Smooth muscle cell (in vitro differentiated cells): ENCODE measurements around the gene NT5DC2. TPM values are rescaled to one million over a fixed set of nuclear protein-coding genes. Genes with fewer than 3 reads are reported as not detected.

ENCODE experiments used
- DNase-seq: peaks from one replicate; lab custom pipeline; 2025; ENCODE audit not compliant: unreplicated experiment; lab: John Stamatoyannopoulos, UW
- H2AFZ ChIP-seq: fragments of 200-600 bp; sonication (generic); 2 replicates; pipeline ENCODE4 v1.6.0; 2016; ENCODE audit warnings: antibody characterized with exemption, low read depth, mild to moderate bottlenecking
- H3F3A ChIP-seq: fragments of 200-600 bp; sonication (generic); 2 replicates; pipeline ENCODE4 v1.6.0; 2017; ENCODE audit warnings: antibody characterized with exemption, low read depth
- H3K27ac ChIP-seq: fragments of 200-600 bp; sonication (generic); 2 replicates; pipeline ENCODE4 v1.5.1; 2016; ENCODE audit warnings: low read depth, mild to moderate bottlenecking
- H3K27me3 ChIP-seq: fragments of 200-600 bp; sonication (generic); 2 replicates; pipeline ENCODE4 v1.6.1; 2016; ENCODE audit warnings: low read depth, mild to moderate bottlenecking
- H3K36me3 ChIP-seq: fragments of 200-600 bp; sonication (generic); 2 replicates; pipeline ENCODE4 v1.5.1; 2016; ENCODE audit warnings: low read depth
- H3K4me1 ChIP-seq: fragments of 200-600 bp; sonication (generic); 2 replicates; pipeline ENCODE4 v1.5.1; 2016; ENCODE audit warnings: low read depth
- H3K4me2 ChIP-seq: fragments of 200-600 bp; sonication (generic); 2 replicates; pipeline ENCODE4 v1.6.0; 2016; ENCODE audit warnings: mild to moderate bottlenecking
- H3K4me3 ChIP-seq: fragments of 200-600 bp; sonication (generic); 2 replicates; pipeline ENCODE4 v1.5.1; 2016; ENCODE audit warnings: mild to moderate bottlenecking
- H3K79me2 ChIP-seq: fragments of 200-600 bp; sonication (generic); 2 replicates; pipeline ENCODE4 v1.6.0; 2016; ENCODE audit warnings: low read depth, mild to moderate bottlenecking
- H3K9ac ChIP-seq: fragments of 200-600 bp; sonication (generic); 2 replicates; pipeline ENCODE4 v1.6.0; 2016; ENCODE audit warnings: low read depth
- H3K9me3 ChIP-seq: fragments of 200-600 bp; sonication (generic); replicated peaks from 2 replicates; pipeline ENCODE4 v1.5.1; 2016; ENCODE audit warnings: low read depth
- H4K20me1 ChIP-seq: fragments of 200-600 bp; sonication (generic); 2 replicates; pipeline ENCODE4 v1.6.0; 2016; ENCODE audit warnings: low read depth
- CTCF ChIP-seq: fragments of 200-600 bp; sonication (generic); IDR thresholded peaks from 2 replicates; pipeline ENCODE4 v1.5.1; 2017; ENCODE audit warnings: borderline replicate concordance, mild to moderate bottlenecking, antibody characterized with exemption; ENCODE audit not compliant: insufficient read depth, poor library complexity, severe bottlenecking
- WGBS: methylation state at CpG from one replicate; pipeline ENCODE4 v1.1.7; 2016; ENCODE audit warnings: low lambda C conversion rate; 5-methylcytosine and 5-hydroxymethylcytosine counted together
- polyA plus RNA-seq: library from polyadenylated mRNA; unstranded; fragments of >200 nt; fragmentation: Nextera tagmentation; extraction: Ambion mirVana; gene quantifications from 2 replicates; pipeline ENCODE4 v1.2.1, GENCODE V29; 2016
- total RNA-seq: library from RNA; depleted of rRNA; stranded (reverse); fragments of >200 nt; gene quantifications from 2 replicates; pipeline ENCODE4 v1.2.3, GENCODE V29; 2014

Gene NT5DC2
- total and polyA plus RNA-seq, 2 experiments from 2014 or later: 156 to 248 TPM

DNA sequence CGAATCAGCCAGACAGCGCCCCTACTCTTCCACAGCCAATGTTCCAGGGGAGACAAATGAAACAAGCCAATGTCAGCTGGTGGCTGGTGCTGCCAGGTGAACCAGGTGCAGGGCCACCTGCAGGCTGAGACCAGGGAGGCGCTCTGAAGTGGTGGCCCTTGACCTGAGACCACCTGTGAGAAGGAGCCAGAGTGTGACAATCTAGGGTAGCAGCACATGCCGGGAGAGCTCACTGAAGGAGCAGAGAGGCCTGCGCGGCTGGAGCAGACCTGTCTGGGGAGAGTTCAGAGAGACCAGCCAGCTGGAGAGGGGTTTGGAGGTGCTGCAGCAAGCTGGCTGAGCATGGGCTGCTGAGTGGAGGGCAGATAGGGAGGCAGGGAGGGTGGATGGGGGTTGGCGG is 39.2 kb downstream of the NT5DC2 start:
- H3K4me2 ChIP-seq: no peak overlapping the region
- no peaks in the 10 kb centered on the region for H3K79me2 ChIP-seq
- H3K4me3 ChIP-seq: no peak overlapping the region
- no peak for DNase-seq
- H3K9ac ChIP-seq: no peak overlapping the region
- H3K9me3 ChIP-seq: no peaks in the 10 kb centered on the region
- H3K36me3 ChIP-seq: no peaks in the 10 kb centered on the region
- WGBS: 93% methylated on average over 7 of the region's 7 CpGs
- TF ChIP-seq CTCF: no peak
- no peaks in the 10 kb centered on the region for H3F3A ChIP-seq
- no peak overlapping the region for H2AFZ ChIP-seq
- H4K20me1 ChIP-seq: peaks cover 29% of the 10 kb centered on the region
- no peak overlapping the region for H3K27ac ChIP-seq
- no peaks in the 10 kb centered on the region for H3K27me3 ChIP-seq
- no peaks in the 10 kb centered on the region for H3K4me1 ChIP-seq

- DNase-seq: no peak
- TF ChIP-seq CTCF: no peak
- WGBS: 94% methylated on average over 7 of the region's 7 CpGs
- Histone ChIP-seq H3K79me2 (no peaks in the 10 kb centered on the region), H3K9ac (no peak overlapping the region), H2AFZ (no peak overlapping the region), H4K20me1 (peaks cover 38% of the 10 kb centered on the region), H3F3A (no peaks in the 10 kb centered on the region), H3K36me3 (no peaks in the 10 kb centered on the region), H3K27ac (no peak overlapping the region), H3K27me3 (no peaks in the 10 kb centered on the region), H3K4me3 (no peak overlapping the region), H3K9me3 (no peaks in the 10 kb centered on the region), H3K4me2 (no peak overlapping the region), H3K4me1 (no peaks in the 10 kb centered on the region)
Observed at GRCh38 chr3:52493232-52494017, 40.2 kb downstream of the NT5DC2 start.

GRCh38 chr3:52492059-52492458 is 41.6 kb downstream of the NT5DC2 start:
- Histone ChIP-seq H3K79me2 (no peaks in the 10 kb centered on the region), H3K27me3 (no peaks in the 10 kb centered on the region), H3K36me3 (no peaks in the 10 kb centered on the region), H3K27ac (no peak overlapping the region), H3K9ac (no peak overlapping the region), H3K4me2 (no peak overlapping the region), H4K20me1 (peaks cover 38% of the 10 kb centered on the region), H3K4me3 (no peak overlapping the region), H3K4me1 (no peaks in the 10 kb centered on the region), H3K9me3 (no peaks in the 10 kb centered on the region), H3F3A (no peaks in the 10 kb centered on the region), H2AFZ (no peak overlapping the region)
- no peak for DNase-seq
- TF ChIP-seq CTCF: no peak
- WGBS: 97% methylated on average over 21 of the region's 21 CpGs
